HepG2 (cell line): ENCODE data around the gene PRKCZ. TPM values are rescaled to one million over a fixed set of nuclear protein-coding genes. Genes with fewer than 3 reads are reported as not detected.

Experiments used
- ATAC-seq: fragments of 200-7000 bp; cut with Tn5 transposase; 3 replicates; pipeline ENCODE4 v1.9.1; 2020; ENCODE audit warnings: mild to moderate bottlenecking, moderate library complexity
- BruUV-seq: library from RNA; stranded (reverse); fragments of 400-500 nt; replicated peaks from 2 replicates; lab custom pipeline; 2021; lab: Mats Ljungman, UMichigan
- CTCF ChIA-PET: fragments of 300-600 bp; formaldehyde crosslinking; extraction: SDS; loops from one replicate; lab custom pipeline; 2021; ENCODE audit warnings: low total read pairs, inconsistent platforms, low intra/inter-chr PET ratio; lab: Yijun Ruan, JAX
- POLR2A ChIA-PET: fragments of 350-600 bp; sonication (Branson Sonifier 250); formaldehyde crosslinking; loops from one replicate; lab custom pipeline; 2020; ENCODE audit warnings: antibody characterized with exemption, inconsistent platforms; lab: Yijun Ruan, JAX
- DNase-seq: peaks from one replicate; pipeline ENCODE4 v3.0.0-alpha.2; 2015; ENCODE audit warnings: low spot score
- FAIRE-seq: peaks from 3 replicates; lab custom pipeline; 2011; peaks lifted over from hg19 to GRCh38; lab: Jason Lieb, UNC
- H2AFZ ChIP-seq: one replicate; pipeline ENCODE4 v1.6.1; 2011; ENCODE audit warnings: low read length, inconsistent platforms
- H3K27ac ChIP-seq: fragments of 300-600 bp; 3 replicates; pipeline ENCODE4 v1.8.0; 2011; ENCODE audit warnings: mixed run types, mild to moderate bottlenecking, mixed read lengths, low read length, inconsistent platforms; ENCODE audit not compliant: insufficient read depth; ENCODE audit errors: extremely low read length
- H3K27me3 ChIP-seq, 2 experiments: fragments of 200-600 bp in 1 of 2; 2 replicates in 1 of 2; 3 replicates in 1 of 2; pipeline versions ENCODE4 v1.6.0 to v1.8.0; 2011; ENCODE audit warnings: low read length in 2 of 2, mild to moderate bottlenecking in 2 of 2, moderate library complexity in 2 of 2, inconsistent platforms in 1 of 2; ENCODE audit not compliant: insufficient read depth in 2 of 2, control insufficient read depth in 1 of 2
- H3K36me3 ChIP-seq, 2 experiments: fragments of 200-600 bp in 1 of 2; replicated peaks in 1 of 2; 2 replicates in 1 of 2; 3 replicates in 1 of 2; pipeline versions ENCODE4 v1.5.1 to v1.8.0; 2011; ENCODE audit warnings: low read length in 2 of 2, inconsistent platforms in 1 of 2; ENCODE audit not compliant: insufficient read depth in 2 of 2, control insufficient read depth in 1 of 2
- H3K4me1 ChIP-seq: 2 replicates; pipeline ENCODE4 v1.5.1; 2012; ENCODE audit warnings: low read length, inconsistent platforms; ENCODE audit not compliant: insufficient read depth
- H3K4me2 ChIP-seq: 2 replicates; pipeline ENCODE4 v1.6.0; 2011; ENCODE audit warnings: low read depth, low read length, inconsistent platforms
- H3K4me3 ChIP-seq, 3 experiments: fragments of 200-600 bp in 1 of 3; sonication (generic), shearing (Covaris generic) in 1 of 3; replicated peaks in 1 of 3; 2 replicates each; pipeline ENCODE4 v1.5.1; 2011 to 2016; ENCODE audit warnings: low read length in 3 of 3, inconsistent platforms in 2 of 3, low read depth in 2 of 3, mild to moderate bottlenecking in 2 of 3, control low read depth in 1 of 3, mixed read lengths in 1 of 3; ENCODE audit not compliant: insufficient read depth in 1 of 3
- H3K79me2 ChIP-seq: one replicate; pipeline ENCODE4 v1.6.1; 2011; ENCODE audit warnings: low read length, inconsistent platforms; ENCODE audit not compliant: insufficient read depth
- H3K9ac ChIP-seq: 2 replicates; pipeline ENCODE4 v1.6.0; 2011; ENCODE audit warnings: mild to moderate bottlenecking, low read depth, low read length, inconsistent platforms; ENCODE audit not compliant: insufficient read depth
- H3K9me3 ChIP-seq: 2 replicates; pipeline ENCODE4 v1.5.1; 2012; ENCODE audit warnings: mild to moderate bottlenecking, low read length
- H4K20me1 ChIP-seq: 2 replicates; pipeline ENCODE4 v1.6.0; 2011; ENCODE audit warnings: inconsistent platforms, mild to moderate bottlenecking, low read length, moderate library complexity; ENCODE audit not compliant: insufficient read depth
- GLI4 ChIP-seq: sonication (generic); formaldehyde crosslinking; IDR thresholded peaks from 2 replicates; pipeline ENCODE4 v1.5.1; 2020; ENCODE audit warnings: missing genetic modification reagents, mild to moderate bottlenecking, moderate library complexity, borderline replicate concordance
- HNRNPK ChIP-seq: fragments of 200-400 bp; formaldehyde crosslinking; IDR thresholded peaks from 2 replicates; pipeline ENCODE4 v1.6.1; 2018; ENCODE audit warnings: low read length, low read depth, moderate library complexity, mild to moderate bottlenecking; ENCODE audit not compliant: poor library complexity, severe bottlenecking
- IKZF1 ChIP-seq: fragments of 450-650 bp; IDR thresholded peaks from 2 replicates; pipeline ENCODE4 v1.7.1; 2016
- MTA3 ChIP-seq: sonication (generic); formaldehyde crosslinking; IDR thresholded peaks from 2 replicates; pipeline ENCODE4 v1.4.0; 2020; ENCODE audit warnings: missing genetic modification reagents
- POLR2AphosphoS2 ChIP-seq: IDR thresholded peaks from 2 replicates; pipeline ENCODE4 v1.6.1; 2011; ENCODE audit warnings: low read depth, low read length, improper control_type of control experiment
- RFXAP ChIP-seq: sonication (generic); formaldehyde crosslinking; IDR thresholded peaks from 2 replicates; pipeline ENCODE4 v1.4.0; 2020; ENCODE audit warnings: missing genetic modification reagents, borderline replicate concordance
- SMAD1 ChIP-seq: sonication (generic); formaldehyde crosslinking; IDR thresholded peaks from 2 replicates; pipeline ENCODE4 v1.4.0; 2020; ENCODE audit warnings: missing genetic modification reagents, low read depth, mild to moderate bottlenecking, borderline replicate concordance
- SNAI1 ChIP-seq: sonication (generic); formaldehyde crosslinking; IDR thresholded peaks from 2 replicates; pipeline ENCODE4 v1.5.0; 2020; ENCODE audit warnings: mild to moderate bottlenecking, missing genetic modification reagents, borderline replicate concordance
- THAP7 ChIP-seq: sonication (generic); formaldehyde crosslinking; IDR thresholded peaks from 2 replicates; pipeline ENCODE4 v1.8.1; 2023; ENCODE audit warnings: mild to moderate bottlenecking, missing genetic modification reagents
- TMF1 ChIP-seq: sonication (generic); formaldehyde crosslinking; IDR thresholded peaks from 2 replicates; pipeline ENCODE4 v1.8.1; 2022; ENCODE audit warnings: low read depth, missing genetic modification reagents
- ZNF552 ChIP-seq: sonication (generic); formaldehyde crosslinking; IDR thresholded peaks from 2 replicates; pipeline ENCODE4 v1.9.0; 2022; ENCODE audit warnings: missing genetic modification reagents, mild to moderate bottlenecking, borderline replicate concordance
- ZNF570 ChIP-seq: sonication (generic); formaldehyde crosslinking; IDR thresholded peaks from 2 replicates; pipeline ENCODE4 v1.4.0; 2020; ENCODE audit warnings: mild to moderate bottlenecking, missing genetic modification reagents, borderline replicate concordance
- ZNF724P ChIP-seq: sonication (generic); formaldehyde crosslinking; IDR thresholded peaks from 2 replicates; pipeline ENCODE4 v1.8.0; 2022; ENCODE audit warnings: missing genetic modification reagents, borderline replicate concordance
- ZNF740 ChIP-seq: sonication (generic); formaldehyde crosslinking; IDR thresholded peaks from 2 replicates; pipeline ENCODE4 v1.4.0; 2020; ENCODE audit warnings: missing genetic modification reagents
- ZNF780A ChIP-seq: sonication (generic); formaldehyde crosslinking; IDR thresholded peaks from 2 replicates; pipeline ENCODE4 v1.8.0; 2022; ENCODE audit warnings: mild to moderate bottlenecking, missing genetic modification reagents, moderate library complexity
- ZNF839 ChIP-seq: sonication (generic); formaldehyde crosslinking; IDR thresholded peaks from 2 replicates; pipeline ENCODE4 v1.4.0; 2020; ENCODE audit warnings: missing genetic modification reagents, mild to moderate bottlenecking, borderline replicate concordance
- WGBS: methylation state at CpG from one replicate; pipeline ENCODE4 v1.1.6; 2017; ENCODE audit warnings: low lambda C conversion rate; 5-methylcytosine and 5-hydroxymethylcytosine counted together
- in situ Hi-C: cut with HindIII; loops from 2 replicates; pipeline ENCODE4 v1.10.0; 2017; ENCODE audit warnings: low pct_unique_long_range_greater_than_20kb; ENCODE audit not compliant: extremely low pct_ligation_motif_present
- intact Hi-C: fragments of 100-400 bp; cut with micrococcal nuclease; formaldehyde crosslinking; loops from one replicate; pipeline ENCODE4 v1.10.0; 2022; ENCODE audit not compliant: unreplicated experiment
- polyA plus RNA-seq, 8 experiments: library from polyadenylated mRNA; depleted of rRNA in 3 of 8; stranded (reverse) in 7 of 8; unstranded in 1 of 8; fragments of >200 nt; fragmentation: Illumina TruSeq in 4 of 8; extraction: Trizol in 4 of 8; gene quantifications; 2 replicates each; pipeline versions ENCODE4 v1.2.1 to v1.2.3, GENCODE V29; 2011 to 2016; ENCODE audit warnings: low read depth in 4 of 8, missing spikeins in 1 of 8, mixed read lengths in 1 of 8; ENCODE audit not compliant: insufficient read depth in 1 of 8
- total RNA-seq, 5 experiments: library from RNA; depleted of rRNA; stranded (reverse); fragments of >200 nt; fragmentation: Illumina TruSeq; extraction: Trizol; gene quantifications; 2 replicates each; pipeline ENCODE4 v1.2.3, GENCODE V29; 2016; ENCODE audit warnings: low read depth in 1 of 5
- TF ChIP-seq, protein P1 (sequence below): sonication (generic); formaldehyde crosslinking; IDR thresholded peaks from 2 replicates; pipeline ENCODE4 v1.8.0; 2022; ENCODE audit warnings: mild to moderate bottlenecking, missing genetic modification reagents

PRKCZ gene
- total and polyA plus RNA-seq, 2 of the 13 experiments (the other 11 are each of a cell fraction or from before 2014, with no cell fraction given): 34.7 to 85.2 TPM

DNA sequence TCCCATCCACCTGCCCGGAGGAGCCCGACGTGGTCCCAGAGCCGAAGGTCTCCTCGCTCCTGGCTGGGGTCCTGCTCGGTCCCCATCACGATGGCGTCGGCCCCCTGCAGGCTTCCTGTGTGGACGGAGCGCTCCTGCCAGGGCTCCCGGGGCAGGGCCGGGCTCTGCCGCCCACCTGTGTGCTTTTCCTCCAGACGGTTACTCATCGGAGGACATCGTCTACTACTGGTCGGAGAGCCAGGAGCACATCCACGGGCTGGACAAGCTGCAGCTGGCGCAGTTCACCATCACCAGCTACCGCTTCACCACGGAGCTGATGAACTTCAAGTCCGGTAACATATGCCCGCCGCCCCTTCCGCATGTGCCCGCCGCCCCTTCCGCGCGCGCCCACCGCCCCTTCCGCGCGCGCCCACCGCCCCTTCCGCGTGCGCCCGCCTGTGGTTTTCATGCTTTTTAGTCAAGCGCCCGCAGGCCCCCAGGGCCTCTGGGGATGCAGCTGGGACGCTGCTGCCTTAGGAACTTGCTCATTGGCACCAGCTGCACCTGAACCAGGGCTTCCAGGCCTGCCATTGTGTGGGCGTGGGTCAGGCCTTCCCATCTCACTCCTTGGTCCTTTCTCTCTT, 22.1 kb upstream of the PRKCZ start:
- in situ Hi-C loops: no loop called here
- TF ChIP-seq THAP7 (CRISPR knock-in tag): no peak
- TF ChIP-seq, protein P1, sequence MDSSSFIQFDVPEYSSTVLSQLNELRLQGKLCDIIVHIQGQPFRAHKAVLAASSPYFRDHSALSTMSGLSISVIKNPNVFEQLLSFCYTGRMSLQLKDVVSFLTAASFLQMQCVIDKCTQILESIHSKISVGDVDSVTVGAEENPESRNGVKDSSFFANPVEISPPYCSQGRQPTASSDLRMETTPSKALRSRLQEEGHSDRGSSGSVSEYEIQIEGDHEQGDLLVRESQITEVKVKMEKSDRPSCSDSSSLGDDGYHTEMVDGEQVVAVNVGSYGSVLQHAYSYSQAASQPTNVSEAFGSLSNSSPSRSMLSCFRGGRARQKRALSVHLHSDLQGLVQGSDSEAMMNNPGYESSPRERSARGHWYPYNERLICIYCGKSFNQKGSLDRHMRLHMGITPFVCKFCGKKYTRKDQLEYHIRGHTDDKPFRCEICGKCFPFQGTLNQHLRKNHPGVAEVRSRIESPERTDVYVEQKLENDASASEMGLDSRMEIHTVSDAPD (CRISPR knock-in tag): no peak
- no peak for TF ChIP-seq GLI4 (CRISPR knock-in tag)
- TF ChIP-seq ZNF570 (CRISPR knock-in tag): no peak
- TF ChIP-seq ZNF839 (CRISPR knock-in tag): no peak
- no peak for TF ChIP-seq IKZF1
- TF ChIP-seq ZNF552 (CRISPR knock-in tag): no peak
- TF ChIP-seq TMF1 (CRISPR knock-in tag): no peak
- TF ChIP-seq SNAI1: no peak
- TF ChIP-seq RFXAP (CRISPR knock-in tag): no peak
- TF ChIP-seq ZNF724P: no peak
- no peak for TF ChIP-seq HNRNPK
- no peak for TF ChIP-seq POLR2AphosphoS2
- no peak for TF ChIP-seq ZNF740
- no peak for TF ChIP-seq MTA3 (CRISPR knock-in tag)
- TF ChIP-seq SMAD1 (CRISPR knock-in tag): no peak
- TF ChIP-seq ZNF780A (CRISPR knock-in tag): no peak
- TF ChIP-seq, all 625 proteins: peak for 0
- no peak overlapping the region for H3K4me2 ChIP-seq
- no peak overlapping the region for H3K27ac ChIP-seq
- 80% methylated on average over 26 of the region's 46 CpGs for WGBS
- no peak overlapping the region for H3K4me3 ChIP-seq
- H3K27me3 ChIP-seq: peaks cover 35 to 91% of the 10 kb centered on the region in 2 experiments
- ATAC-seq (no peak), FAIRE-seq (no peak), DNase-seq (no peak)
- no peak overlapping the region for H2AFZ ChIP-seq
- H3K4me1 ChIP-seq: peaks cover 14% of the 10 kb centered on the region; the same call in 1 of the 2 replicates
- intact Hi-C loops: no loop called here
- H3K36me3 ChIP-seq: no peaks in the 10 kb centered on the region
- no peaks in the 10 kb centered on the region for H4K20me1 ChIP-seq
- ChIA-PET CTCF (no interaction called here), POLR2A (no interaction called here)
- no peaks in the 10 kb centered on the region for H3K79me2 ChIP-seq
- BruUV-seq: no TSS peak
- no peaks in the 10 kb centered on the region for H3K9me3 ChIP-seq
- no peak overlapping the region for H3K9ac ChIP-seq
